HG03521 (cell line): ENCODE data around the gene SCLY.
"Not testable (repeated sequence)": the region's sequence is repeated elsewhere in the genome, so short reads cannot be mapped to it uniquely, and the experiment has no call there.

Source experiments
- ATAC-seq: cut with Tn5 transposase; IDR thresholded peaks from one replicate; pipeline ENCODE4 v1.9.1; 2021; ENCODE audit warnings: mild to moderate bottlenecking, moderate library complexity; ENCODE audit not compliant: unreplicated experiment

Gene SCLY

GRCh38 chr2:238060542-238061314 lies at the start of gene SCLY:
Gene SCLY, plus strand, starts transcription at chr2:238061001. Its CDS starts 54 bp downstream, at chr2:238061055.
- peak; percentile 97 for ATAC-seq

GRCh38 chr2:238013806-238014205 lies 47.0 kb upstream of the SCLY start:
- ATAC-seq, result no peak

GRCh38 chr2:238015705-238016104 lies 45.1 kb upstream of the SCLY start:
- no peak for ATAC-seq

GRCh38 chr2:238016526-238016925 lies 44.3 kb upstream of the SCLY start:
- ATAC-seq, result no peak

- ATAC-seq, result no peak
Measured at GRCh38 chr2:238019962-238020361, 40.8 kb upstream of the SCLY start.

- ATAC-seq, result no peak
Measured at GRCh38 chr2:238020816-238021215, 40.0 kb upstream of the SCLY start.

GRCh38 chr2:238021327-238021726 lies 39.5 kb upstream of the SCLY start:
- ATAC-seq, result no peak

- ATAC-seq, result no peak
Measured at GRCh38 chr2:238022594-238023157, 38.1 kb upstream of the SCLY start.

GRCh38 chr2:238023608-238024007 lies 37.2 kb upstream of the SCLY start:
- no peak for ATAC-seq

GRCh38 chr2:238024986-238025385 lies 35.8 kb upstream of the SCLY start:
- no peak for ATAC-seq

- no peak for ATAC-seq
Measured at GRCh38 chr2:238025741-238026360, 35.0 kb upstream of the SCLY start.

- ATAC-seq, result no peak
Measured at GRCh38 chr2:238027058-238027457, 33.7 kb upstream of the SCLY start.

GRCh38 chr2:238027591-238028415 lies 33.0 kb upstream of the SCLY start:
- ATAC-seq, result no peak

GRCh38 chr2:238029853-238030252 lies 30.9 kb upstream of the SCLY start:
- no peak for ATAC-seq

- ATAC-seq, result no peak
Measured at GRCh38 chr2:238030422-238031155, 30.2 kb upstream of the SCLY start.

GRCh38 chr2:238031751-238032150 lies 29.1 kb upstream of the SCLY start:
- ATAC-seq, result no peak

- no peak for ATAC-seq
Measured at GRCh38 chr2:238032755-238033337, 28.0 kb upstream of the SCLY start.

GRCh38 chr2:238033991-238034390 lies 26.8 kb upstream of the SCLY start:
- not testable (repeated sequence) for ATAC-seq

- no peak for ATAC-seq
Measured at GRCh38 chr2:238038203-238038602, 22.6 kb upstream of the SCLY start.

GRCh38 chr2:238039151-238039550 lies 21.6 kb upstream of the SCLY start:
- ATAC-seq, result no peak
